GM18951 (cell line): ENCODE results near the gene TBC1D20.

ENCODE experiments used
- POLR2A ChIP-seq: IDR thresholded peaks from 4 replicates; pipeline ENCODE4 v1.6.1; 2011; ENCODE audit warnings: mild to moderate bottlenecking; ENCODE audit not compliant: insufficient read length, insufficient read depth; ENCODE audit errors: extremely low read depth
- in situ Hi-C: fragments of 300-500 bp; cut with MboI; formaldehyde crosslinking; loops from one replicate; pipeline ENCODE4 v1.12.0; 2022; ENCODE audit warnings: low sequenced_read_pairs, mixed read lengths, inconsistent platforms; ENCODE audit not compliant: unreplicated experiment

The TBC1D20 gene

GRCh38 chr20:416950-417800 is 45.2 kb downstream of the TBC1D20 start:
- in situ Hi-C loops: no loop called here
- no peak for TF ChIP-seq POLR2A

- TF ChIP-seq POLR2A: no peak
- in situ Hi-C loops: no loop called here
These were observed 46.5 kb downstream of the TBC1D20 start for GRCh38 chr20:415820-416322.

GRCh38 chr20:414161-414560 is 48.2 kb downstream of the TBC1D20 start:
- TF ChIP-seq POLR2A: no peak
- in situ Hi-C loops: no loop called here

- TF ChIP-seq POLR2A: no peak
- in situ Hi-C loops: no loop called here
These were observed 50.3 kb downstream of the TBC1D20 start for GRCh38 chr20:412081-412480.

GRCh38 chr20:409697-410559 is 52.4 kb downstream of the TBC1D20 start:
- TF ChIP-seq POLR2A: no peak
- in situ Hi-C loops: no loop called here

GRCh38 chr20:408843-409696 is 53.3 kb downstream of the TBC1D20 start:
- in situ Hi-C loops: no loop called here
- no peak for TF ChIP-seq POLR2A

- in situ Hi-C loops: no loop called here
- peak; percentile 80 for TF ChIP-seq POLR2A
These were observed 54.1 kb downstream of the TBC1D20 start, which contains the start of gene RBCK1 for GRCh38 chr20:407953-408842. Gene RBCK1 (plus strand): TSS chr20:408299. CDS start chr20:408758, 459 bp downstream.

- peak; percentile 66 for TF ChIP-seq POLR2A
- in situ Hi-C loops: no loop called here
These were observed 55.0 kb downstream of the TBC1D20 start for GRCh38 chr20:407133-407952.

- in situ Hi-C loops: no loop called here
- no peak for TF ChIP-seq POLR2A
These were observed 55.9 kb downstream of the TBC1D20 start for GRCh38 chr20:406200-407132.

GRCh38 chr20:404088-404487 is 58.2 kb downstream of the TBC1D20 start:
- no peak for TF ChIP-seq POLR2A
- in situ Hi-C loops: no loop called here
